Measurements from ENCODE around the gene NMRK2. TPM values are rescaled to one million over a fixed set of nuclear protein-coding genes. Genes with fewer than 3 reads are reported as not detected.

NMRK2 gene
- total and polyA plus RNA-seq, 2 of the 13 experiments (the other 11 are each of a cell fraction or from before 2014, with no cell fraction given) = not detected

GRCh38 chr19:3986260-3987041 is 53.6 kb downstream of the NMRK2 start (continued):
- TF ChIP-seq THRA (CRISPR knock-in tag; IDR thresholded peaks at IDR 0.05; ENCODE audit: borderline replicate concordance) (peak; percentile 100), HOXA5 (CRISPR knock-in tag; IDR thresholded peaks at IDR 0.05) (0 out of 2 replicates have a peak, but pooled peaks have one; percentile 43), ATF1 (CRISPR knock-in tag; IDR thresholded peaks at IDR 0.05) (0 out of 2 replicates have a peak, but pooled peaks have one; percentile 37), HDAC1 (CRISPR knock-in tag; IDR thresholded peaks at IDR 0.05) (peak; percentile 30; the same call in 1 of the 2 replicates), SMC3 (IDR thresholded peaks at IDR 0.05; ENCODE audit: low read length) (peak; percentile 33; the same call in 1 of the 2 replicates), ZEB1 (IDR thresholded peaks at IDR 0.05; ENCODE audit: insufficient replicate concordance, low read depth) (peak; percentile 79), CEBPB (IDR thresholded peaks at IDR 0.05; ENCODE audit: borderline replicate concordance, low read depth, low read length) (peak; percentile 43; the same call in 1 of the 2 replicates), FOSL2 (CRISPR knock-in tag; IDR thresholded peaks at IDR 0.05) (no peak), ZIK1 (CRISPR knock-in tag; IDR thresholded peaks at IDR 0.05; ENCODE audit: borderline replicate concordance, low read depth) (no peak), MAFK (conservative IDR thresholded peaks at IDR 0.05 in 1 of 2, IDR thresholded peaks at IDR 0.05 in 1 of 2; ENCODE audit: low read length in 2 of 2) (no peak), FOXJ3 (CRISPR knock-in tag; IDR thresholded peaks at IDR 0.05; ENCODE audit: borderline replicate concordance) (peak; percentile 43; the same call in 1 of the 2 replicates), MED8 (CRISPR knock-in tag; IDR thresholded peaks at IDR 0.05; ENCODE audit: insufficient replicate concordance) (peak; percentile 12), MIXL1 (CRISPR knock-in tag; IDR thresholded peaks at IDR 0.05) (0 out of 2 replicates have a peak, but pooled peaks have one; percentile 10), GTF2F1 (IDR thresholded peaks at IDR 0.05; ENCODE audit: low read length) (peak; percentile 17; the same call in 1 of the 2 replicates), NCOR1 (IDR thresholded peaks at IDR 0.05; ENCODE audit: borderline replicate concordance, low read length) (0 out of 2 replicates have a peak, but pooled peaks have one; percentile 15), ZNF629 (CRISPR knock-in tag; conservative IDR thresholded peaks at IDR 0.05) (no peak), ZNF652 (CRISPR knock-in tag; IDR thresholded peaks at IDR 0.05; ENCODE audit: borderline replicate concordance, low read depth) (peak; percentile 17; the same call in 1 of the 2 replicates), FOXA1 (IDR thresholded peaks at IDR 0.05) (no peak), FOXA1 (CRISPR knock-in tag; IDR thresholded peaks at IDR 0.05) (no peak), STAG1 (CRISPR knock-in tag; IDR thresholded peaks at IDR 0.05) (peak; percentile 73), ZNF615 (CRISPR knock-in tag; IDR thresholded peaks at IDR 0.05; ENCODE audit: borderline replicate concordance) (no peak), RAD21 (CRISPR knock-in tag; IDR thresholded peaks at IDR 0.05) (peak; percentile 38), HDAC2 (CRISPR knock-in tag; IDR thresholded peaks at IDR 0.05) (no peak)
- TF ChIP-seq, protein P1, sequence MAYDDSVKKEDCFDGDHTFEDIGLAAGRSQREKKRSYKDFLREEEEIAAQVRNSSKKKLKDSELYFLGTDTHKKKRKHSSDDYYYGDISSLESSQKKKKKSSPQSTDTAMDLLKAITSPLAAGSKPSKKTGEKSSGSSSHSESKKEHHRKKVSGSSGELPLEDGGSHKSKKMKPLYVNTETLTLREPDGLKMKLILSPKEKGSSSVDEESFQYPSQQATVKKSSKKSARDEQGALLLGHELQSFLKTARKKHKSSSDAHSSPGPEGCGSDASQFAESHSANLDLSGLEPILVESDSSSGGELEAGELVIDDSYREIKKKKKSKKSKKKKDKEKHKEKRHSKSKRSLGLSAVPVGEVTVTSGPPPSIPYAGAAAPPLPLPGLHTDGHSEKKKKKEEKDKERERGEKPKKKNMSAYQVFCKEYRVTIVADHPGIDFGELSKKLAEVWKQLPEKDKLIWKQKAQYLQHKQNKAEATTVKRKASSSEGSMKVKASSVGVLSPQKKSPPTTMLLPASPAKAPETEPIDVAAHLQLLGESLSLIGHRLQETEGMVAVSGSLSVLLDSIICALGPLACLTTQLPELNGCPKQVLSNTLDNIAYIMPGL (CRISPR knock-in tag; IDR thresholded peaks at IDR 0.05; ENCODE audit: borderline replicate concordance in 1 of 2, low read depth in 1 of 2) = peak in 1 of 2 experiments; percentile 19; a peak in 1 of 4 replicates
- TF ChIP-seq, protein P2, sequence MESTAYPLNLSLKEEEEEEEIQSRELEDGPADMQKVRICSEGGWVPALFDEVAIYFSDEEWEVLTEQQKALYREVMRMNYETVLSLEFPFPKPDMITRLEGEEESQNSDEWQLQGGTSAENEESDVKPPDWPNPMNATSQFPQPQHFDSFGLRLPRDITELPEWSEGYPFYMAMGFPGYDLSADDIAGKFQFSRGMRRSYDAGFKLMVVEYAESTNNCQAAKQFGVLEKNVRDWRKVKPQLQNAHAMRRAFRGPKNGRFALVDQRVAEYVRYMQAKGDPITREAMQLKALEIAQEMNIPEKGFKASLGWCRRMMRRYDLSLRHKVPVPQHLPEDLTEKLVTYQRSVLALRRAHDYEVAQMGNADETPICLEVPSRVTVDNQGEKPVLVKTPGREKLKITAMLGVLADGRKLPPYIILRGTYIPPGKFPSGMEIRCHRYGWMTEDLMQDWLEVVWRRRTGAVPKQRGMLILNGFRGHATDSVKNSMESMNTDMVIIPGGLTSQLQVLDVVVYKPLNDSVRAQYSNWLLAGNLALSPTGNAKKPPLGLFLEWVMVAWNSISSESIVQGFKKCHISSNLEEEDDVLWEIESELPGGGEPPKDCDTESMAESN (CRISPR knock-in tag; conservative IDR thresholded peaks at IDR 0.05) = no peak
